Ammon's horn (tissue), 1 donor: ENCODE data around the gene BGLAP.

ENCODE experiments used
- DNase-seq: peaks from one replicate; pipeline ENCODE4 v3.0.0-alpha.2; 2016; ENCODE audit warnings: low spot score

The BGLAP gene

GRCh38 chr1:156257711-156258110 lies 15.7 kb downstream of the BGLAP start:
- no peak for DNase-seq

GRCh38 chr1:156258859-156259258 lies 16.9 kb downstream of the BGLAP start:
- no peak for DNase-seq

GRCh38 chr1:156259805-156260204 lies 17.8 kb downstream of the BGLAP start:
- peak; percentile 74 for DNase-seq

DNA sequence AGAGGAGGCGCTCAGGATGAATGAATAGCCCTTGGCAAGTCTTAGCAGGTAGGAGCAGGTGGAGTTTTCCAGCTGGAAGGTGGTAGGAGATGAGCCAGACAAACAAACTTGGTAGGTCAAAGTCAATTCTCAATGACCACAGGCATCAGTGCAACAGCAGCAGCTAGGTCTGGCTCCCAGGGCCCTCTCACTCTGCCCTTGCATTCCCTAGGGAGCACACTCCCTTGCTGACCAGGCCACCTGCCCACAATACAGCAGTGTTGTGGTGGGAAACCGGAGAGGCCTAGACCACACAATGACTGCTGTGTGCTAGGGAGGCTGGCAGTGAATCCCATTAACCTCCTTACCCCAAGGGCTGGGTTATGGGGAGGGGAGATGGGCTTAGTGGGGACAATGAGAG lies 18.9 kb downstream of the BGLAP start:
- DNase-seq, result peak; percentile 53

DNA sequence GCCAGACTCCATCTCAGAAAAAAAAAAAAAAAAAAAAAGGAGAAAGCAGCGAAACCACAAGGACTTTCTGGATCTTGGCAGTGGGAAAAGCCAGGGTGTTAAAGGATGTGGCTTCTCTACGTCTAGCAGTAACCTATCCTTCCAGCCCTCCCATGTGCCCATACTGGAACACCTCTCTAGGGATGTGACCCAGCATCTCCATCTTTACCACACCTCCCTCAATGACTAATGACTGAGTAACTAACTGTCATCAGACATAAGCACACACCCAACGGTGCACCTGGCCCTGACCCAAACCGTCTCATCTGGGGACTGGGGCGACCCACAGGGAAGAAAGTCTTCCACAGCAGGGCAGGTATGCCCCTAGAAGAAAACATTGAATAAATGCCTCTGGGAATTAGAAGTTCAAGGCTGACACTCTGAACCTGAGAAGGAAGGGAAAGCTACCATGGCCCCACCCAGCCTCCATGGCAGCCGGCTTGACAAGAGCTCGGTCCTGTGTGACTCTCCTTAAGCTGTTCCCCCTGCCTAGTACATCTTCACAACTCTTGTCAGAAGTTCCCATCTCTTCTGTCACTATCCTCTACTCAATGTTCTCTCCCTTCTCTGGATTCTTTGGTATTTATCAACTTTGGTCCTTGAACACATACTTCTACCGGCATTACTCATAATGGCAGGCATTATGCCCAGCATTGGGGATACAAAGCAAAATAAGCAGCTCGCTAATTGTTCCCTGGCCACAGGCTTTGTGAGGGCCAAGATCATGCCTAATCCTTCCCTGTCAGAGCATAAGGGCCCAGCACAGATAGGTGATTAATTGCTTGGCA lies 20.7 kb downstream of the BGLAP start:
- no peak for DNase-seq

DNA sequence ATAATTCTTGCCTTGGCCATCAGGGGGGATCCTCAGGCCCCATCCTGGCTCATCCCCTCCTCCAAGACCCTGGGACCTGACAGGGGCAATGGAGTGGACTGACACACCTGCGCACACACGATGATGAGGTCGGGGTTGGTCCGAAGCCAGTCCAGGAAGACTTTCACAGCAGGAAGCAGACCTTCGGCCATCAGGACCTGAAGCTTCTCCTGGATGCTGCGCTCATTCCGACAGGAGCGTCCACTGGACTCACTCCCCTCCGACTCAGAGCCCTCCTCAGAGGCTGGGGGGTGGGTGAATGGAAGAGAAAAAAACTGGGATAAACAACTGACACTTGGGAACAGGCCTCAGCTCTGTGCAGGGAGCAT lies 21.3 kb downstream of the BGLAP start:
- no peak for DNase-seq

- no peak for DNase-seq
Observed at GRCh38 chr1:156266051-156266450, 24.1 kb downstream of the BGLAP start.

- DNase-seq, result no peak
Observed at GRCh38 chr1:156268336-156268735, 26.4 kb downstream of the BGLAP start.

DNA sequence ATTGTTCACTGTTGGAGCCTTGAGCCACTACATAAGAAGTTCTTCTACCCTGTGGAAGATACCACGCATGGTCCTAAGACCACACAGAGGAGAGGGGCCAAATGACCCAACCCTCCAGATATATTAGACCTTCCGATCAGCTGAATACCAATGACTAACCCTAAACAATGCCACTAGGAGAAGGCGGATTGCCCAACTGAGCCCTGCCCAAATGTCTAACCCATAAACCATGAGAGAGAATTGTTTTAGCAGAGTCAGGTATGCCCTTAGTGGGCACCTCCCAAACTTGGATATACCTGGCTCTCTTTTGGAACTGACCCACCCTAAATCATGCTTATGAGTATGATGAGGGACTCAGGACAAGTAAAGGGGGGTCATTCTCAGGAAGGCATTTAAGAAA lies 28.3 kb downstream of the BGLAP start:
- DNase-seq, result no peak

DNA sequence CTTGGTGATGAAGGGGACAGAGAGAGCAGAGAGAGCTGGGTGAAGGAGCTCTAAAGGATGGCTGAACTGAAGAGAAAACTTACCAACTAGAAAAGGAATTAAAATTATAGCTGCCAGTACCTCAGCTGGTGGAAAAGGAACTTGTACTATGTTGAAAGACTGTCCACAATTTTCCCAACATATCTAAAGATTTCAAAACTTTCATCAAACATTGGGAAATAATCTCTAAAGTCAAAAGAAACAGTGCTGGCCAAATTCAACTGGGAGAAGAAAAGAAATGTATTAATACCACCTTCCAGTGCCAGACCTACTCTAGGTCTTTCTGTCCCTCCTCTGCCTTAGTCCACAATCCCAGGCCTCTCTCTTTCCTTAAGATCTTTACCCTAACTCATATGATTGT lies 34.5 kb downstream of the BGLAP start:
- DNase-seq, result no peak

- DNase-seq, result no peak
Observed at GRCh38 chr1:156276966-156277381, 35.0 kb downstream of the BGLAP start.

GRCh38 chr1:156279837-156280236 lies 37.9 kb downstream of the BGLAP start:
- no peak for DNase-seq

DNA sequence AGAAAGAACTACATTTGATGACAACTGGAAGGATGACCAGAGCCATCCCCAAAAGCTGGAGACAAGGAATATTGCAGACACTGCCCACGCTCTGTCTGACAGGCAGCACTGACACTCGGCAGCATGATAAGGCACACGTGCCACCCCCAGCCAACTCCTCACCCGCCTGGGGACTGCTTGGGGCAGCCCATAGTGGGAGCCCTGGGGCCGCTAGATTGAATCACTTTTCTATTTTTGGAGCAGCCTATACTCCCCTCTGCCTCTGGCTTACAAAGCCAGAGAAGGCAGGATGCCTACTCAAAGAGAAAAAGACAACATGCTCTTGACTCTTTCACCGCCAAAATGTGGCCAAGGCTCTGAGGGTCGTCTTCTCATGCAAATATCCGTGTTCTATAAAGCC lies 39.3 kb downstream of the BGLAP start:
- DNase-seq, result no peak

DNA sequence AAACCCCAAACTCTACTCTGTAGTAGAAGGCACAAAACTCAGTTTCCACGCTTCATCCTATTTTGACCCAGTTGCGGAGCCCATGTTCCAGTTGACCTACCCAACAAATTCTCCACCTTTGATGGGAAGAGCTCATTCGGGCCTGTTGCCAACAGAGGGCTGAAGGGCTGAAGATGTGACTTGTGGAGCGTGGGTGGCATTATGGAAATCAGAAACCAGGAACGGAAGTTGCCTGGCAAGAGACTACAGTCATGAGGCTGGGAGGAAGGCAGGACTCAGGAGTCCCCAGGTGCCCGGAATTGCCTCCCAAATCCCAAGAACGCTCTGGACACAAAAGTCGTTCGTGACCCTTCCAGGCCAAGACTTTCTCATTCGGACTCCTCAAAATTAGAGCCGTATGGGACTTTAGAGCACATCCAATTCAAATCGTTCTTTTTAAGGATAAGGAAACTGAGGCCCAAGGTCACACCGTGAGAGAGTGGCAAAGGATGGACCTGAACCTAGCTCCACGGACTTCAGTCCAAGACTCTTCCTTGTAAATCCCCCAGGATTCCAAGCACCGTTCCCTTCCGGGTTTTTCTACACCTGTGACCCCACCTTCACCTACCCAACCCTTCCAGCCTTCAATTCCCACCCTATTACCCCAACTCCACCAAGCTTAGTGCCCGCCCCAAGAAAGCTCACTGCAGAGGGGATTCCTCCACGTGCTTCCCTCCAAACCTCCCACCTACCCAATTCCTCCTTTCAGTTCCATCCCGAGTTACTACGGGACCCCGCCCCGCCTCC lies 39.9 kb downstream of the BGLAP start:
- no peak for DNase-seq

DNA sequence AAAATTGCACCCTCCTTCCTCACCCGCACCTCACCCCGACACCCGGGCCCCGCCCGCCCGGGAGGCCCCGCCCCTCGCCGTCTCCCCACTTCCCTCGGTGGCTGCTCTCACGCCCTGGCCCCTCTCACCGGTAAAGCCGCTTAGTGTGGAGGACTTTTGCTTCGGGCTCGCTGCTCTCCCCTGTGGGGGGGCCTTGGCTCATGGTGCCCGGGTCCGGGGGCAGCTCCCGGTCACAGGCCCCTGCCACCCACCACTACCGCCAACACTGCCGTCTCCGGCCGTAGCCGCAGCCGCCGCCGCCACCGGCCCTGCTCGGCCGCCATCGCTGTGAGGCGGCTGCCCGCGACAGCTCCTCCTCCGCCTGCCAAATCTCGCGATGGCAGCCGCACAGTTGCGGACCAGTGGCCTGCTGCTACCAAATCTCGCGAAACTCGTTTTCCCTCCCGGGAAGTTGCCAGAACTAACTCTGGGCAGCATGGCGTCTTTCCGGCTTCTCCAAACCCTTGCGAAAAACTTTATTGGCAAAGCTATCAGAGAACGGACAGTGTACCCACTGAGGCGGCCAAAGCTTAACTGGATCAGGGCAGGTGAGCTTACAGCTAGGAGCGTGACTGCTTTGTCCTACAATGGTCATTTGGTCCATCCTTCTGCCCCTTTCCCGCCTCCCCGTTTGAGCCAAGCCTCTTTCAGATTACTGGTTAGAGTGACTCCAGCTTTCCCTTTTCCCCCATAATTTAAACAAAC lies 40.7 kb downstream of the BGLAP start, which contains the start of gene SMG5:
Gene SMG5 (minus strand): TSS at position 347 of the 744 bp plus-strand sequence. CDS start 145 bp downstream, at position 202.
- DNase-seq, result peak; percentile 98

GRCh38 chr1:156283521-156283920 lies 41.5 kb downstream of the BGLAP start:
- no peak for DNase-seq

DNA sequence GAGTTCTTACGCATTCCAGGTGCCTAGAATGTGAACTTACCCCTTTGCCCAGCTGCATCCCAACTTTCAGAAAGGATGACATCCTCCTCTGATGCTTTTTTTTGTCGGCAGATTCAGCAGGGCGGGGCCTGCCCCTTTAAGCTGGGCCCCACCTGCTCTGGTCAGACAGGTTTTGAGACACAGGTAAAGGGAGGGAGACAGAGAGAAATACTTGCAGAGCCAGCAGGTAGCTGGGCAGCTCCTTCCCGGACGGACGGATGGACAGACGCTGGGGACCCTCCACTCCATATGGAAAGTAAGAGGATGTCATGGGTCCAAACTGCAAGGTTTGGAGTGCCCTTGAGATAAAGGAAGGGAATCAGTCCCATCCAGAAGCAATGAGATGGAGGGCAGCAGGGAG lies 42.1 kb downstream of the BGLAP start, which contains the start of gene TMEM79:
Gene TMEM79 (plus strand): TSS at position 214 of the 400 bp plus-strand sequence. CDS start 902 bp downstream, outside the sequence.
- no peak for DNase-seq

GRCh38 chr1:156284757-156285156 lies 42.8 kb downstream of the BGLAP start:
- DNase-seq, result no peak

- DNase-seq, result no peak
Observed at GRCh38 chr1:156285437-156285836, 43.5 kb downstream of the BGLAP start.

- DNase-seq, result no peak
Observed at GRCh38 chr1:156286061-156286460, 44.1 kb downstream of the BGLAP start.

DNA sequence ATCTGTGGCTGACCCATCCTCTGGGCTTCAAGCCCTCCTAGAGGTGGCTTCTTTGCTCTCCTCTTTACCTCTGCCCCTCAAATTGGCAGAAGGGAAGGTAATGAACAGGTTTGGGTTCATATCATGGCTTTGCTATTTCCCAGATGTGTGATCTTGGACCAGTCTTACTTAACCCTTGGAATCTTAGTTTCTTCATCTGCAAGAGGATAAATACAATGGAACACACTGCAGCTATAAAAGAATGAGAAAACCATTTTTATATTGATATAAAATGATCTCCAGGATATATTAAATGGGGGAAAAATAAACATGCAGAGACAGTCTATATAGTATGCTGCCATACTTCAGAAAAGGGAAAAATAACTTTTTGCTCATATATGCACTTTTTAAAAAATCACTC lies 47.9 kb downstream of the BGLAP start:
- DNase-seq, result no peak
